ENCODE results near the gene C12orf50. TPM values are rescaled to one million over a fixed set of nuclear protein-coding genes. Genes with fewer than 3 reads are reported as not detected.

C12orf50 gene
- total and polyA plus RNA-seq, 12 donors, result 0.07 to 0.10 (median 0.07) TPM; not detected in 9

DNA sequence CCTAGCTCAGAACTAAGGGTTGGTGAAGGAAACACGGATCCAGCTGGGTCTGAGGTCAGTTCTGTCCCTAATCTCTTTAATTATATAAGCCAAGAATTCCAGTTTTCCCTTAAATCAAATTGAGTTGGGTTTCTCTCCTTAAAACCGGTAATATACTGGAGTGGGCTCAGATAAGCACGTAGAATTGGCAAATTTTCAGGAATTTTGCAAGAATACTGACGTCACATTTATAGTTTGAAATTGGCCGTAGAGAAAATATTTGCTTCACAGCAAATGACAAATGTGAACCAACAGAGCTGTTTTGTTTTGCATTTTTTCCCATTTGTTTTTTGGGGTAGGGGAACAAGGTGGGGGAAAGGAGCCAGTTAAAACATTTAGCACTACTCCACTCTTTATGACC is 17.4 kb downstream of the C12orf50 start:
- 55 to 66% methylated on average over 5 of the region's 5 CpGs for WGBS, 2 donors
- no peak for ATAC-seq

DNA sequence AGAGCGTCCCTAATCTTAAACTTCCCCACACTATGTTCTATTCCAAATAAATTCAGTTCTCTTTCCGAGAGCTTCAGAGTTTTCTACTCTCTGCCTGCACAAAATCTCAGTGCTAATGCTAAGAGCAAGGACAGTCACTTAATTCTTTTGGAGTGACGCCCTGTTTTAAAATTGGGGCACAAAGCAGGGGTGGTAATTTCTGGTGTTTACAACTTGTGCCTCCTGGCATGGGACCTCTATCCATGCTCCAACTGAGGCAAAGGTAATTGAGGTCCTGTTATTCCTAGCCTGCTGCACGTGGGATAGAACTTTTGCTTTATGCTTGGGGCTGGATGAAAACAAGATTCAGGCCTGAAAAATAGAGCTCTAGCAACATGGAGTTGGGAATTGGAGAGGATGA is 22.9 kb downstream of the C12orf50 start:
- intact Hi-C loops (cut with DNase I), result no loop called here
- peak in 1 of 8 donors; percentile 83 for ATAC-seq
- Histone ChIP-seq H3K27ac (peak overlapping the region in 1 of 10 donors; percentile 31), H3K36me3 (no peaks in the 10 kb centered on the region), H3K9me3 (peaks cover 0 to 17% (median 11%) of the 10 kb centered on the region in 11 donors), H3K27me3 (no peaks in the 10 kb centered on the region), H3K4me1 (no peaks in the 10 kb centered on the region), H3K4me3 (no peak overlapping the region)
- TF ChIP-seq, protein P1, sequence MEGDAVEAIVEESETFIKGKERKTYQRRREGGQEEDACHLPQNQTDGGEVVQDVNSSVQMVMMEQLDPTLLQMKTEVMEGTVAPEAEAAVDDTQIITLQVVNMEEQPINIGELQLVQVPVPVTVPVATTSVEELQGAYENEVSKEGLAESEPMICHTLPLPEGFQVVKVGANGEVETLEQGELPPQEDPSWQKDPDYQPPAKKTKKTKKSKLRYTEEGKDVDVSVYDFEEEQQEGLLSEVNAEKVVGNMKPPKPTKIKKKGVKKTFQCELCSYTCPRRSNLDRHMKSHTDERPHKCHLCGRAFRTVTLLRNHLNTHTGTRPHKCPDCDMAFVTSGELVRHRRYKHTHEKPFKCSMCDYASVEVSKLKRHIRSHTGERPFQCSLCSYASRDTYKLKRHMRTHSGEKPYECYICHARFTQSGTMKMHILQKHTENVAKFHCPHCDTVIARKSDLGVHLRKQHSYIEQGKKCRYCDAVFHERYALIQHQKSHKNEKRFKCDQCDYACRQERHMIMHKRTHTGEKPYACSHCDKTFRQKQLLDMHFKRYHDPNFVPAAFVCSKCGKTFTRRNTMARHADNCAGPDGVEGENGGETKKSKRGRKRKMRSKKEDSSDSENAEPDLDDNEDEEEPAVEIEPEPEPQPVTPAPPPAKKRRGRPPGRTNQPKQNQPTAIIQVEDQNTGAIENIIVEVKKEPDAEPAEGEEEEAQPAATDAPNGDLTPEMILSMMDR (IDR thresholded peaks at IDR 0.05), result no peak
- no peak for DNase-seq
- 71 to 86% methylated on average over 4 of the region's 4 CpGs for WGBS, 2 donors

More for the DNA sequence above, 17.4 kb downstream of the C12orf50 start:
- DNase-seq, result no peak
- H3K4me1 ChIP-seq, result no peaks in the 10 kb centered on the region
- H3K36me3 ChIP-seq, result no peaks in the 10 kb centered on the region
- H3K27ac ChIP-seq, result no peak overlapping the region
- intact Hi-C loops (cut with DNase I), result no loop called here
- TF ChIP-seq, protein P1 (IDR thresholded peaks at IDR 0.05), result no peak
- H3K4me3 ChIP-seq, result no peak overlapping the region
- peaks cover 0 to 8% (median 0%) of the 10 kb centered on the region in 7 donors for H3K27me3 ChIP-seq
- H3K9me3 ChIP-seq, result no peaks in the 10 kb centered on the region

DNA sequence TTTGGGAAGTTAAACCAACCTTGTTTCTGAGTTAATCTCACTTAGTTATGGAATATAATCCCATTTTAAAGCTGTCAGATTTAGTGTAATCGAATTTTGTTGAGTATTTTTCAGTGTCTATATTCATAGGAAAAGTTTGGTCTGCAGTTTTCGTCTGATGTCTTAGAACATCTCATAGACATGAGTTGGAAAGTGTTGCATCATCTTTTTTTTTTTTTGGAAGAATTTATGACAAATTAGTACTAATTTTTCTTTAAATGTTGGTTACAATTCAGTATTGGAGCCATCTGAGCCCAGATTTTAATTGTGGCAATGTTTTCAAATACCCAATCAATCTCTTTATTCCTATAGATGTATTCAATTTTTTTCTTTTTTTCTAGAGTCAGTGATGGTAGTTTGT is 27.9 kb downstream of the C12orf50 start:
- intact Hi-C loops (cut with DNase I), result no loop called here
- no peak overlapping the region for H3K27ac ChIP-seq
- no peak overlapping the region for H3K4me3 ChIP-seq
- H3K27me3 ChIP-seq, result no peaks in the 10 kb centered on the region
- TF ChIP-seq, protein P1 (IDR thresholded peaks at IDR 0.05), result no peak
- H3K4me1 ChIP-seq, result no peaks in the 10 kb centered on the region
- no peak for ATAC-seq
- DNase-seq, result no peak
- H3K36me3 ChIP-seq, result no peaks in the 10 kb centered on the region
- 82 to 86% methylated on average over 2 of the region's 2 CpGs for WGBS, 2 donors
- peaks cover 0 to 17% (median 11%) of the 10 kb centered on the region in 11 donors for H3K9me3 ChIP-seq

DNA sequence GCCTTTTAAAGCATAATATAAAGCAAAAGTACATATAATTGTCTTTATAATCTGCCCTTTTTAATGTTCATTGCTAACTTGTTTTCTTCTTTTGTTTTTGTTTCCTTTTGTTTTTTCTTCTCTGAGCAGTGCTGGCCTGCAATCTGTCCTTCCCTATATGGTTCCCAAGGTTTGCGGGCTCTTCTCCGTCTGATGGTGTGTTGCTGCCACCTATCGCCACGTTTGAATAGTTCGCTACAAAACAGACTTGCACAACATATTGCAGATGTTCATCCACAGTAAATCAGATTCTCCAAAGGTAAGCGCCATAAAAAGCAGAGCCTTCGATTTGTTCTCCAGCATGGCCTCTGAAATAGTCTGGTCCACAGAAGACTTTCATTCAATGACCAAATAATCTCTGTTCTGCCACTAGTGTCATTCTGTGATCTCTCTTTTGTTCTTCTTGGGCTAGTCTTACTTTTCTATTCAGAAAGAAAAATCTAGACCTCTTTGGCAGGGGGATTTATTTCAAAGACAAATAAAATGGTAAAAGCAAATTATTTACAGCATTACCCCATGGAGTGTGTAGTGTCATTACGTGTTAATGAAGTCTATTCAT is 33.5 kb downstream of the C12orf50 start:
- TF ChIP-seq, protein P1 (IDR thresholded peaks at IDR 0.05), result peak; percentile 29 to 73 (median 63)
- Histone ChIP-seq H3K36me3 (no peaks in the 10 kb centered on the region), H3K9me3 (no peaks in the 10 kb centered on the region), H3K4me3 (no peak overlapping the region), H3K27ac (no peak overlapping the region), H3K4me1 (no peaks in the 10 kb centered on the region), H3K27me3 (no peaks in the 10 kb centered on the region)
- WGBS, 2 donors, result 3 to 4% methylated on average over 8 of the region's 8 CpGs
- intact Hi-C loops (cut with DNase I), result no loop called here
- ATAC-seq (peak in 7 of 8 donors; percentile 43 to 88 (median 74)), DNase-seq (peak; percentile 22 to 30)
